Glomerular endothelial cell (primary cell): Measurements from ENCODE around the gene MVD. TPM values are rescaled to one million over a fixed set of nuclear protein-coding genes. Genes with fewer than 3 reads are reported as not detected.
"Not testable (repeated sequence)": the region's sequence is repeated elsewhere in the genome, so short reads cannot be mapped to it uniquely, and the experiment has no call there.

Experiments used
- DNase-seq: peaks from one replicate; pipeline ENCODE4 v3.0.0-alpha.2; 2011; ENCODE audit warnings: low read depth, low spot score; ENCODE audit errors: extremely low read depth
- total RNA-seq: library from RNA; depleted of rRNA; stranded (reverse); fragments of >200 nt; gene quantifications from 2 replicates; pipeline ENCODE4 v1.2.3, GENCODE V29; 2015

Gene MVD
- total RNA-seq, 1 donor from 2014 or later: 83.8 TPM

DNA sequence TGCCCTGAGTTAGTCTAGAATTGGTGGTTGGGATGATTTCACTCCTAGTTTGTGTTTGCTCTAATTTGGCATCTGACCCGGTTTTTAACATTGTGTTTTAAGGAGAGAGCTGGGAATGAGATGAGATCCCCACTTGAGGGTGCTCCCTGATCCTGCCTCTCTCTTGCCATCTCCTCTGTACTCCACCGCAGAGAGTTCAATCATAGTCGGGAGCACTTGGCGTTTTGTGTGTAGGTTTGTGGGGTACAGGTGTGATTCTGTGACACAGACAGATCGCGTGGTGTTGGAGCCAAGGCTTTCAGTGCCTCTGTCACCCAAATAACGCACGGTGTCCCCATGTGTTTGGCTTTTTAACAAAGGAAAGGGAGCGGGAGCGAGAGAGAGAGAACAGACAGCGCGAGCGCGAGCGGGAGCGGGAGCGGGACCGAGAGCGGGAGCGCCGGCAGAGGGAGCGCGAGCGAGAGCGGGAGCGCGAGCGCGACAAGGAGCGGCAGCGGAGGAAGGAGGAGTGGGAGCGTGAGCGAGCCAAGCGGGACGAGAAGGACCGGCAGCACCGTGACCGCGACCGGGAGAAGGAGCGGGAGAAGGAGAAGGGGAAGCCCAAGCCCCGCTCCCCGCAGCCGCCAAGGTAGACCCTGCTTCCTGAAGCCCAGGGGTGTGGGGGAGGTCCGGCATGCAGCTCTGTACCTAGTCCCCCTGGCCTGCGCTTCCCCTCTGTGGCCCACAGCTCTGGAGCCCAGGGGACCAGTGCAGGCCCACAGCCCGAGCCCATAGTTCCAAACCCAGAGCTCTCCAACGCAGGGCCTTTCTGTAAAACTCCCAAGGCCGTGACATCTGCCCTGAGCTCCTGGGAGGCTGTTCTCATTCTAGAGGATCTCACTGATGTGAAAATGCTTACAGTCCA lies 51.7 kb downstream of the MVD start:
- DNase-seq: no peak

DNA sequence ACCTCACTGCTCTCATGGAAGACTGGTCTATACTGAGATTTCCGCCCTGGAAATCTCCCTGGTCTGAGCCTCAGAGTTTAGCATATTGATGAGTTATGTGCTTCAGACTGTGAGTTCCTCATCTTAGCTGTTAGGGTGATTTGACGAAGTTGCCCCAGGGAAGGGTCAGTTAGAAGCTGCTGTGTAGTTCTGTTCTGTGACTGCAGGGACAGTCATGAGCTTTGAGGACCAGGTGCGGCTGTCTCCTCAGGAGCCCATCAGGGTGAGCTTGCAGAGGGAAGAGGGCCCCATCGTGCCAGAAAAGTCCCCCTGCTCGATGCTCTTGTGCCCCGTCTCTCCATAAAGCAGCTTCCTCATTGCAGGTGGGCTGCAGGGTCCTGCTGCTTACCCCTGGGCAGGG lies 52.8 kb downstream of the MVD start:
- DNase-seq: no peak

DNA sequence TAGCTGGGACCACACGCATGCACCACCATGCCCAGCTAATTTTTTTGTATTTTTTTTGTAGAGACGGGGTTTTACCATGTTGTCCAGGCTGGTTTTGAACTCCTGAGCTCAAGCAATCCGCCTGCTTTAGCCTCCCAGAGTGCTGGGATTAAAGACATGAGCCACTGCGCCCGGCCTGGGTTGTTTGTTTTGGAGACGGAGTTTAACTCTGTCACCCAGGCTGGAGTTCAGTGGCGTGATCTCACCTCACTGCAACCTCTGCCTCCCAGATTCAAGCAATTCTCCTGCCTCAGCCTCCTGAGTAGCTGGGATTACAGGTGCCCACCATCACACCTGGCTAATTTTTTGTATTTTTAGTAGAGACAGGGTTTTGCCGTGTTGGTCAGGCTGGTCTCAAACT lies 53.5 kb downstream of the MVD start:
- not testable (repeated sequence) for DNase-seq

DNA sequence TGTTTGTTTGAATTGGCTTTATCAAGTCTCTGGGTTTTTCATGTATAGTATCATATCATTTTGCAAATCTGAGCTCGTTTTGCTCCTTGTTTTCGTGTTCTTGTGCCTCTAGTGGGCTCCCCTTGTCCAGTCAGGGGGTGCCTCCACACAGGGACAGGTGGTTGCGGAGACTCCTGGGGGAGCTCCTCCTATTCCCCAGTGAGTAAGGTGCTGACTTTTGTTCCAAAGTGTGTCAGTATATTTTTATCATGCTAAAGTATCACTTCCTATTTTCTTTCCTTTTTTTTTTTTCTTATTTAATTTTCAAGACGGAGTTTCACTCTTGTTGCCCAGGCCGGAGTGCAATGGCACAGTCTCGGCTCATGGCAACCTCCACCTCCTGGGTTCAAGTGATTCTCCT lies 54.8 kb downstream of the MVD start:
- no peak for DNase-seq

DNA sequence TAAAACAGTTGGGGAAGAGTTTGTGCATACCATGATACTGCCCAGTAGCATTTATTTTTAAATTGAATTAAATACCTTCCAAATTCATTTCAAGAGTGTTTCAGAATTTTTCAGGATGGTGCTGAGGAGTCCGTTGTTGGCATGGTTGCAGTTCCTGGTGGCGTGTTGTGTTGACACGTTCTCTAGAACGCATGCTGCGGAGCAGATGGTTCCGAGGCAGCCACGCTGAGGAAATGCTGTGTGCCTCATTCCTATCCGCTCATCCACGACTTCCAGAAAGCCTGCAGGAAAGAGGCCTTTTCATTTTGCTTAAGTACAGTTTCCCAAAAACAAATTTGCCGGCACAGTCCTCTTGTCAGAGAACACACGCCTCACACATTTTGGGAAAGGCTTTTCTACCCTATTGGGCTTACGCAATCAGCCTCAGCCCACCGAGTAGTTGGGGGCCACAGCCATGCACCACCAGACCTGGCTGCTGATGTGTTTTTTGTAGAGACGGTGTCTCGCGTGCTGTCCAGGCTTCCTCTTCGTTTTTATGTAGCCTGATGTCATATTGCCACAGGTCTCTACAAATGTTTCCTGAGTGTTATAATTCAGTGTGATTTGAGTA lies 56.6 kb downstream of the MVD start:
- DNase-seq: no peak

DNA sequence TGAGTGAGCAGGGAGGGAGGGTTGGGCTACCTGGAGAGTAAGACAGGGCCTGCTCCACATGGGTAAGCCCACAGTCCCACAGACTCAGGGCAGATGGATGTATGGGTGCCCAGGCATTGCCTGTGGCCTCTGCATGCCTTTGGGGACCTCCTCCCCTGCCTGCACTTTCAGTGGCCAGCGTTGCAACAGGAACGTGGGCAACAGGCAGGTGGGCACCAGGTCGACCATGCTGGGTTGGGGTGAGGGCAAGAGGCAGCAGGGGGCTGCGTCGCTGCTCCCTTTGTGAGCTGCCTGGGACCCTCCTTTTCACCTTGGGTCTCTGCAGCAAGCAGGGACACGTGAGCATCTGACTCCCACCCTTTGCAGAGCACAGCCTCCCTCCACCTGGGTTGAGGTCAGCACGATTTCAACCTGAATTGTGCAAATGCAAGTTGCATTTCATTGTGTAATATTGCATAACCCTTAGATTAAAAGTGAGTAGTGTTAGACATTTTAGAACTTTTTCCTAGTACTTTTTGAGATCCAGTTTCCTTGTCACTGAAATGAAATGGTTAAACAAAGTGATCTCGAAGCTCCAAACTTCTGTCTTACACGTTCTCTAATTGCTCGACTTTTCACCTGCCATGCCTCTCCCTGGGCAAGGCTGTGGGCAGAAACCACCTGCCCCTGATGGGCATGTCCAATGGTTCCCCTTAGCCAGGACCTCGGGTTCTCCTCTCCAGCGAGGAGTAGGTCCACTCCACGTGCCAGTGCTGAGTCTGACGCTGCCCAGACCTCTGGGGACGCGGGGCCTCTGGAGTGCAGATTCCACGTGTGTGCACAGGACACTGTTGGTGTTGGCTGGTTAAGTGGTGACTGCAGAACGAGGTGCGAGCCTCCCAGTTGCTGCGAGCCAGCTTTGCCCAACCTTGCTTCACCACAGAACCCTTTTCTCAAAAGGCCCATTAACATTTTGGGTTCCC lies 57.4 kb downstream of the MVD start:
- DNase-seq: no peak

DNA sequence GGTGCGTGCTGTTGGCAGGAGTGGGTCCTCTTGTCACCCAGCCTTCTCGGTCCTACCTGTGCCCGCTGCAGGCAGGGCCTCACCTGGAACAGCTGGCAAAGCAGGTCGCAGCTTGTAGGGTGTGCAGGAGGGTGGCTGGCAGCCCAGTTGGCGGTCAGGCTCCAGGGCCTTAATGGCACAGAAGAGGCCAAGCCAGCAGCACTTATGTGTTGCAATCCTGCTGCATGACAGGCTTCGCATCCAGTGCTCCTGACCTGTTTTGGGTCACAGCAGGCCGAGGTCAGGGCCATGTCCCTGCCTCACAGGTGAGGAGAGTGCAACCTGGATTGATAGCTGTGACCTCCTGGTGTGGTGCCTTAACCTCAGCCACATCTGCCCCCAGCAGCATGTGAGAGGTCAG lies 60.8 kb downstream of the MVD start:
- no peak for DNase-seq

Other genes starting within 250 kb of the MVD start
- 1.6 and 3.3 TPM in 2 replicates for gene ZFPM1, start 209.8 kb downstream of the MVD start, total RNA-seq
- gene ZC3H18, start 92.7 kb downstream of the MVD start, total RNA-seq: 20.1 and 31.0 TPM in 2 replicates
- not detected in 2 replicates for gene IL17C, start 24.5 kb downstream of the MVD start, total RNA-seq
- gene CYBA, start 12.0 kb downstream of the MVD start, total RNA-seq: 363 and 525 TPM in 2 replicates
- gene SNAI3, start 23.4 kb upstream of the MVD start, total RNA-seq: 0.12 TPM in 1 of 2 replicates, not detected in the other
- 27.3 and 36.0 TPM in 2 replicates for gene RNF166, start 43.3 kb upstream of the MVD start, total RNA-seq
- 17.5 and 17.8 TPM in 2 replicates for gene CTU2, start 43.4 kb upstream of the MVD start, total RNA-seq
- gene PIEZO1, start 122.1 kb upstream of the MVD start, total RNA-seq: 289 and 466 TPM in 2 replicates
- gene CDT1, start 140.7 kb upstream of the MVD start, total RNA-seq: 10.9 and 17.8 TPM in 2 replicates
- 189 and 288 TPM in 2 replicates for gene APRT, start 148.8 kb upstream of the MVD start, total RNA-seq
- 47.8 and 60.4 TPM in 2 replicates for gene GALNS, start 193.9 kb upstream of the MVD start, total RNA-seq
- gene TRAPPC2L, start 194.0 kb upstream of the MVD start, total RNA-seq: 47.4 and 53.1 TPM in 2 replicates
- gene PABPN1L, start 203.6 kb upstream of the MVD start, total RNA-seq: not detected in 2 replicates